GM21360 (cell line): Measurements from ENCODE around the gene FAM222A.

Experiments used
- ATAC-seq: cut with Tn5 transposase; IDR thresholded peaks from one replicate; pipeline ENCODE4 v1.9.1; 2021; ENCODE audit warnings: mild to moderate bottlenecking, moderate library complexity; ENCODE audit not compliant: unreplicated experiment

The FAM222A gene

GRCh38 chr12:109818253-109818652 is 104.6 kb downstream of the FAM222A start:
- ATAC-seq = no peak

- no peak for ATAC-seq
Measured at GRCh38 chr12:109818905-109819500, 105.4 kb downstream of the FAM222A start.
